GM18520 (cell line): ENCODE data around the gene SMIM36.
"Not testable (repeated sequence)": the region's sequence is repeated elsewhere in the genome, so short reads cannot be mapped to it uniquely, and the experiment has no call there.

Experiments used
- ATAC-seq: cut with Tn5 transposase; IDR thresholded peaks from one replicate; pipeline ENCODE4 v1.9.1; 2021; ENCODE audit not compliant: unreplicated experiment

Gene SMIM36

DNA sequence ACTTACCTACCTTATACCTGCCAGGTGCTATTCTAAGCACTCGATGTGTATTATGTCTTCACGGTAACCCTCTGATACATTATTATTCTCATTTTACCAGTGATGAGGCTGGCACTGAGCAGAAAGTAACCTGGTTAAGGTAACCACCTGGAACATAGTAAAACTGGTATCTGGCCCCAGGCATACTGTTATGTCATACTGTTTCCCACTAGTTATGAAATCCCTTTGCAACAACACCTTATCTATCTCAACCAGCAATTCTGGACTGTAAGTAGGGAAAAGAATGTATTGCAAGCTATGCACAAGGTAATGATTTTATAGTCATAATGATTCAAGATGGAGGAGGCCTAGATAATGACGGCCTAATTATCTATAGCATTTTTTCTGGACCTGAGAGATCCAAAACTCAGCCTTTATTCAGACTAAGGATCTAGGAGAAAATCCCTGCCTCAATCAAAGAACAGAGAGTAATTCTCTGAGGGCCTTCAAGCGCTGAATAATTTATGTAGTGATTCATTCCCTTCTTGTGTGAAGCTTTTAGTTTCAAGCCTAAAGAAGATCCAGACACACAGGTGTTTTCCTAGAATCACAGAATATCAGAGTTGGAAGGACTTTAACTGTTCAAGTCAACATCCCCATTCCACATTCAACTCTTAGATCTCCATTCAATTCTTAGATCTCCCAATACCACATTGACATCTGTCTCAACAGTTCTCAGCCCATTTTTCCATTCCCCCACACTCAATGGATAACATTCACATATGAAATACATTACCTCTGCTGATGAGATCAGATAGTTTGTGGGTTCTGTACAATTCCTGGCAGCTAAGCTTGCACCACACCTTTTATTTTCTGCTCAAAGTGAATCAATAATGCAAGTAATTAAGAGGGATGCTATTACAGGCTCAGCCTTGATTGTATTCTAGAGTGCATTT lies 74.8 kb downstream of the SMIM36 start:
- peak; percentile 20 for ATAC-seq

GRCh38 chr17:55435408-55435807 lies 75.8 kb downstream of the SMIM36 start:
- no peak for ATAC-seq

- no peak for ATAC-seq
Measured at GRCh38 chr17:55434721-55435120, 76.5 kb downstream of the SMIM36 start.

- ATAC-seq: no peak
Measured at GRCh38 chr17:55433629-55434422, 77.4 kb downstream of the SMIM36 start.

- ATAC-seq: no peak
Measured at GRCh38 chr17:55433029-55433628, 78.1 kb downstream of the SMIM36 start.

DNA sequence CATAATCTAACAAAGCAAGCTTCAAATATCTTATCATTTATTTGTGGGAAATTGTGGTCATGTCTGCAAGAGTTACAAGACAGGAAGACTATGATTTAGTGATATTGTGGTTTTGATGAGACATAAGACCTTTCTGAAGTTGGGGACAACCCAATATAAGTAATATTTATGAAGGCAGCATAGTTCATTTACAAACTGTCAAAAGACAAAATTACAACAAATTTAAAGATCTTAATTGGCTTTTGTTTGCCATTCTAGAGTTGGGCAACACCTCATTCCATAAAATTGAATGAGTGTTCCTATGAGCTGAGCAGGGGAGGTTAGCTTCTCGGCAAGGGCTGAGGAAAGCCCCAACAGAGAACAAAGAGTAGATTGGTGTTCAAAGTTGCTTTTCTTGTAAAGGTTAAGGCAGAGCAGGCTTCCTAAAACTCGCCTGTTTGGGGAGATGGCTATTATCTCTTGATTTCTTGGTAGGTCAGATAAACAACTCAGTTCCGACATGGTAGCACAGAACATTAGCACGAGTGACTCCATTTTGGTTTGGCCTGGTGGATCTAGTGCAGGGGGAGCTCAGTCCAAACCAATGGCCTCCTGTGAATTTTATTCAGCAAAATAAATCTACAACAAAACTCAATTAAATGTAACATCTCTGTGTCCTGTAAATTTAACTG lies 78.8 kb downstream of the SMIM36 start:
- ATAC-seq: no peak

DNA sequence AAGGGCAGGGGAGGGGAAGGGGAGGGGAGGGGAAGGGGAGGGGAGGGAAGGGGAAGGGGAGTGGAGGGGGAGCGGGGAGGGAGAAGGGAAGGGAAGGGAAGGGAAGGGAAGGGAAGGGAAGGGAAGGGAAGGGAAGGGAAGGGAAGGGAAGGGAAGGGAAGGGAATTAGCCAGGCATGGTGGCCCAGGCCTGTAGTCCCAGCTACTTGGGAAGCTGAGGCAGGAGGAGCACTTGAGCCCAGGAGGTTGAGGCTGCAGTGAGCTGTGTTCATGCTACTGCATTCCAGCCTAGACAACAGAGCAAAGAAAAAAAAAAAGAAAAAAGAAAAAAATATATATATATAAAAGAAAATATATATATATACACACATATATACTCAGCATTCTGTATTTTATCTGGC lies 79.3 kb downstream of the SMIM36 start:
- ATAC-seq: not testable (repeated sequence)

DNA sequence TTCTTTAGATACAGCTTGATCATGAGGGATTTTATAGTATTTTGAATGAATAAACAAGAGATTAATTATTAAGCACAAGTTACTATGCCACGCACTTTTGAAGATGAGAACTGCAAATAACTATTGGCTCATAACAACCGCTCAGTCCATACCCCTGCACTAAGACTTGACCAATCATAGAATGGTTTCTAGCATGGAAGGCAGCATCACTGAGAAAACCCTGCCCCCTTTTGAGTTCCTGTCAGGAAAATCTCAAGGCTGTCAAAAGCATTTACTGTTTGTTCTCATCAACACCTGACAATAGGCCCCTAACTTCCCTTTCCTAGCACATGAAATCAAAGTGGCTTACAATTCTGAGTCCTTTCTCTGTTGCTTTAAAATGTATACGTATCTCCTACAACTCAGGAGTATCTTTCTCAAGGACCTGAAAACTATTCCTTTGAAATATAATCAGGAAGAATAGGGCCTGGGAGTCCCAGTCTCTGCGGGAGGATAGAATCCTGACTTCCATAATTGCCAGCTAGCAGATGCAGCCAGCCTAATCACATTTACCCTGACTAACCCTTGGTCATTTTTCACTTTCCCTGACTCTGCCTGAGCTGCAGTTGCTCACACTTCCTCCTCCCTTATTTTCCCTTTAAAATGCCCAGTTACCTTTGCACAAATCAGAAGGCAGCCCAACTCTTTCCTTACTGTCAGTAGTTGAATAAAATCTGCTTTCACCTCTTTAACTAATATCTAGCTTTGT lies 80.5 kb downstream of the SMIM36 start:
- ATAC-seq: no peak

- ATAC-seq: peak; percentile 32
Measured at GRCh38 chr17:55427587-55427882, 83.7 kb downstream of the SMIM36 start.

GRCh38 chr17:55426851-55427586 lies 84.2 kb downstream of the SMIM36 start:
- ATAC-seq: peak; percentile 57

GRCh38 chr17:55424893-55425540 lies 86.2 kb downstream of the SMIM36 start:
- ATAC-seq: no peak

- ATAC-seq: no peak
Measured at GRCh38 chr17:55423535-55423934, 87.7 kb downstream of the SMIM36 start.

DNA sequence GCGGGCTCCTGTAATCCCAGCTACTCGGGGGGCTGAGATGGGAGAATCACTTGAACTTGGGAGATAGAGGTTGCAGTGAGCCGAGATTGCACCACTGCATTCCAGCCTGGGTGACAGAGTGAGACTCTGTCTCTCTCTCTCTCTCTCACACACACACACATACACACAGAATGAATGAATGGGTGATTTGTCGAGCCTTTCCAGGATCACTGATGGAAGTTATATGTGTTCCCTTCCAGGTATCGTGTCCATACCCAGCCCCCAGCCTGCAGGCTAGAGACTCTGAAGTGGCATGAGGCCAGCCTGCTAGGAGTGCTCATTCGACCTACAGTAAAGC lies 88.5 kb downstream of the SMIM36 start:
- not testable (repeated sequence) for ATAC-seq

DNA sequence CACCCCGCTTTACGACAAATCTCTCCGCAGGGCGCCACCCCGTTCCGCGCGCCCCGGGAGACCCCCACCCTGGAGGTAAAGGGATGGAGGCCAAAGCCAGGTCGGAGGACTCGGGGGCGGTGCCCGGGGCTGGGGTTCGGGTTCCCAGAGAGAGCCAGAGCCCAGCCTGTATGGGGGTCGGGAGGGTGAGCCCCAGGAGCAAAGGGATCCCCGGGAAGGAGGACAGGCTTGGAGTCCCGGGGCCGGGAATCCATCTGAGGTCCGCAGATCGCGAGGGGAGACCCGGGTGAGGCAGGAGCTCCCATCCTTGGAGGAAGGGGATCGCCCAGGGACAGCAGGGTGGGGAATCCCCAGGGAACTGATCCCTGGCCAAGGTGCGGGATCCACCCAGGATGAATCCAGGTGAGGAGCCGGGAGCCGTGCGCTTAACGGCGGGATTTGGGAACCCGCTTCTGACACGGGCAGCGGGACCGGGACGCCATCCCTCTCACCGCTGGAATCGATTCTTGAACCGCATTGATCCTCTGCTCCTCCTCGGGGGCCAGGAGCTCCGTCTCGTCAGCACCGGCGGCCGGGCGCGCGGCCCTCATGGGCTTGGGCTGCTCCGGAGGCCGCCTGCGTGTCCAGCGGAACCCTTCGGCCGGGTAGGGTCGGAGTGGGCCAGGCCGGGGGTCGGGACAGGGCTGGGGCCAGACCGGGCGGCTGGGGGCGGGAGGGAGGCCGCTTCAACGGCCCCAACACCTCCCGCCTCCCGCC lies 89.9 kb downstream of the SMIM36 start, which contains the start of gene MMD:
MMD (minus strand) TSS at position 657 of the 756 bp plus-strand sequence; CDS start at position 517, 140 bp downstream.
- ATAC-seq: no peak

DNA sequence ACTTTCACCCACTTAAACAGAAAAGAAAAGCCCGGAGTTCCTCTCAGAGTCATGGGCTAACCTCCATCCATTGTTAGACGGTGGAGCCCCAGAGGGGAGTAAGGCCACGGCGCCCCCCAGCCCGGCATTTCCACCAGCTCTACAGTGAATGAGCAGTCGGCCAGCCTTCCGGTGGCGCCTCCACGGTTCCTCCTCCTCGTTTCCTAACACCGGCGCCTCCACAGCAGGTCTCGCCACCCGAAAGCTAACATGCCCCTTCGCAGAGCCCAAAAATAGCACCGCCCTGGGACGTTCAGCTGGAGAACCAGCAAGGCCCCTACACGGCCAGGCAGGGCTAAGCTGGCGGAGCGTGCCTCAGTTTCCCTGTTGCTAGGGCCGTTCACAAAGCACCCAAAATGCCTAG lies 90.5 kb downstream of the SMIM36 start:
- ATAC-seq: no peak

- ATAC-seq: peak; percentile 22
Measured at GRCh38 chr17:55420067-55420775, 91.0 kb downstream of the SMIM36 start.

GRCh38 chr17:55418369-55419268 lies 92.6 kb downstream of the SMIM36 start:
- no peak for ATAC-seq
